ENCODE results near the gene CD207. TPM values are rescaled to one million over a fixed set of nuclear protein-coding genes. Genes with fewer than 3 reads are reported as not detected.
A peak's percentile ranks its signal among the peaks of the same experiment; 100 is the strongest.

CD207 gene
- total RNA-seq, 1 donor from 2014 or later: 0.96 TPM

DNA sequence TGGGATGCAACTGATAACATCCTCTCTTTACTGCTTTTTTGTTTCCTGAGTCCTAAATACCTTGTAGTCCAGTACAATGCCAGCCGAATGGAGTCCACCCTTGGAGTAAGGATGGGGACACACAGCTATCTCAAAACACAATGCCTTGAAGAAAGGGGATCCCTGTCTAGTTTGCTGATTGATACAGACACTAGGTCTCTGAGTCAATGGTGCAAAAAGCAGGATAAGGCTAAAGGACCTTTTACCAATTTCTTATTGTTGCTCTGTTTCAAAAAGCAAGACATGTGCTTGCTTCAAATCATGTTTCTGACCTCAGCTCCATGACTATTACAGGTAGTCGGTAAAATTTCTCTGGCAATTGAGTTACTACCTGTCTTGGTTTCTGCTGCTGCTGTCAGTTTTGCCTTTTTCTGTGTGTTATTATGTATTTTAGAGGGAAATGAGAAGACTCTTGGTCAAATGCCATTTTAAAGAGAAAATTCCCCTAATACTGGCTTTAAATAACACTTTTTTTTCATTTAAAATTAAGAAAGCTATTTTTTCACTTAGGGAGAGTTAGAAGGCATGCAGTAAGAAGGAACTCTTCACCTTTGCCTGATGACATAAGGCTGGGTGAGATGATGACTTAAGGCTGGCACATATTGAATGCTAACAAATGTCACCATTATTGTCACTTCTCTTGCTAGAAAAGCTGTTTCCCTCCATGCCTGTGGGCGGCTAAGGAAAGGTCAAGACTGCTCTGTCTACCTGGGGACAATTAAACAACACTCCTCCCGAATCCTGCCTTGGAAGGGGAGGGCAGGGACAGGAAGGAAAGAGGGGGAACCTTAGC is 40.2 kb downstream of the CD207 start:
- no peak for DNase-seq (ENCODE audit: low spot score)

DNA sequence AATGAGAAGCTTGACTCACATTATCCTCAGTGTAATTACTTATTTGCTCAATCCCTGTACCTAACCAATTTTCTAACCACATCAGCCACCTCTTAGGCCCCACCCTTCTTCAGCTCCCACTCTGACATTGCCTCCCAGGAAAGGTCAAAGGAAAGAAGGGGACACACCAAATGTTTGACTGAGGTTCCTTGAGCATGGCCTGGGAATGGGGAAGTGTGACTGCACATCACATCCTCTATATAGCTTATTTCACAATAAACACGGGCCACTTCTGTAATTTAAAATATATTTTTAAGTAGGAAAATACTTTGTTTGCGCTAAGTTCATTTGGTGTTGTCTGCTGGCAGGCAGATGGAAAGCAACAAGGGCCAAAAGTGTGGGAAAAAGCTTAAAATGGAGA is 42.2 kb downstream of the CD207 start:
- no peak for DNase-seq (ENCODE audit: low spot score)

DNA sequence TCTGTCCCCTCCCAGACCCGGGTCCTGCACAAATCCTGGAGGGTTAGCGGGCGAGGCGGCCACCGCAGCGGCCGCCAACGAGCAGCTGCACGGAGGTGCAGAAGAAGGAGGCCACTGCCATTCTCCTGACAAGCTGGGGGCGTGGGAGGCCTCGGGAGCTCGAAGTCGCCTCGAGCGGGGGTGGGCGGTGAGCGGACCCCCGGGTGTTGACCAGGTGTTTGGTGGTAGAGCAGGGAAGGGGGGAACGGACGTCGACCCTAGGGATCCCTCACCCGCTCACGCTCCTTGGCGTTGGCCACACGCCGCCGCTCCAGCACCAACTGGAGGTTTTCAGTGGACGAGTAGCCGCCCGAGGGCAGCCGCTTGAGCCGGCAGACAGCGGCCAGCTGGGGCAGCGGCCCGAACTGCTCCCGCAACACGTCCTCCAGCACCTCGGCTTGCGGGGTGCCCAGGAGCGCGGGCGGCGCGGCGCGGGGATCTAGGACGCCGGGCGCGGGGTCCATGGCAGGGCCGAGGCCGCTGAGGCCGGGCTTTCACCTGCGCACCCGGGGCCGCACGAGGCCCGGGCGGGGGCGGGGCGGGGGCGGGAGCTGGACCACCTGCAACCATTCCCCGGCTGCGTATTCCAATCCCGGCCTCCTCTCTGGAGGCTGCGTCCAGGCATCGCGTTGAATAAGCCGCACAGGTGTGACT is 45.3 kb downstream of the CD207 start, which contains the start of gene FIGLA:
FIGLA (minus strand) TSS at position 508 of the 693 bp plus-strand sequence; CDS start at position 503, 5 bp downstream.
- no peak for DNase-seq (ENCODE audit: low spot score)

DNA sequence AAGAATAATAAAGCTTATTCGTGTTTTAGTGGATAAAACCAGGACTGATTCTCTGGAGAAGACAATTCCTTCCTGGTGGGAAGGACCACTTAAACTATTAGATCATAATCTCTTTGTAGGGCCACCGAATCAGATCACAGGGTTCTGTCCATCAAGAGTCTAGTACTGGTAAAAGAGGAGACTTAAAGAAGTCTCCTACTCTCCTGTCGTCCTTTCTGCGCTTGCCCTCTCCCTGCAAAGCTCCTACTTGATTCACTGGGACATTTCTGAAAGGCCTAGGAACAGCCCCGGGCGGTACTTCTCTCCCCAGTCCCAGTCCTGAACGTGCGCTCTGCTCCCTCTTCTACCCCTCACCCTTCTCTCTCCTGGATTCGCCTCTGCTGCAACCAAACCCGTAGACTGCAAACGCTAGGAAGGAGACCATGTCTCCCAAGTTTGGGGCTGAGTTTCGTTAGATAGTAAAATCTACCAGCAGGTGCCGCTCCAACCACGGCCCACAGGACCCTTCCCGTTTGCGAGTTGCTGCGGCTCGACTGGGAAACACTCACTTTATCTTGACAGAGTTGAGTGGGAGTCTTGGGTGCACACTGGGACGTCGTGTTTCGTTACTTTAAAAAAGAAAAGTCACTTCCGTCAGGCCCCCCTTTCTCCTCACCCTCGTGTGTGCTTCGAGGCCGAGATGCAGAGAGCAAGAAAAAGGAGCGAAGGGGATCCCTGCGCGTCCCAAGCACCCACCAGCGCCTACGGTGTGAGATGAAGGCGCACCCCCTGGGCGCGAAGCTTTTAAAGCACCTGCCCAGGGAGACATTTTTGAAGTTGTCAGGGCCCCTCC is 46.1 kb downstream of the CD207 start:
- peak; percentile 76 for DNase-seq (ENCODE audit: low spot score)

DNA sequence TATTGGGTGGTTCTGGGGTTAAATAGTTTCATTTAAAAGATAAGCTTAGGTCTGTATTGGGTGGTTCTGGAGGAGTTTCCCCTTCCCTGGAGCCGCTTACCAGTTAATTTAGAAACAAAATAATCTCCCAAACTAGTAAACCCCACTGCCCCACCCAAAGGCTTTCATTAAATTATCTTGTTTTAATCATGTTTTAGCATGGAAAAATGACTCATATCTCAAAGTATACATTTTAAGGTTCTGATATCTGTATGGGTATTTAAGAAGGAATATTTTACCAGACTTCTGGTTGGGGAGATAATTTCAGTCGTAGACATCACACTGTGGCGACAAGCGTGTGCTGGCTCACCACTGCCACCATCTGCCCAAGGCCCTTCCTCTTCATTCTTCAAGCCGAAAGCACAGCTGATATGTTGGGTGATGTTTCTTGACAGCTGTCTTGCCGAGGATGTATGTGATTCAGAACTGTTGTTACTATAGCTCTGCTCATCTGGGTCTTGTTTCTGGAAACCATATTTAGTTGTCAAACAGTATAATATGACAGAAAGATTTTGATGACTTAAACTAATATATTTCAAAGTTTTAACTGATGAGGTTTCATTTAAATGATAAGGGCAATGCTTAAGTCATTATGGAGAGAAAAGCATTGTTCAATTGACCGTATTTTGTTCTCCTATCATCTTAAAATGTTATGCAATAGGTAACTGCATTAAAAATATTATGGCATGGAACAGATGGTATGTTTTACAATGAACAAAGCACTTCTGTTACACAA is 50.3 kb downstream of the CD207 start:
- DNase-seq (ENCODE audit: low spot score): peak; percentile 73

DNA sequence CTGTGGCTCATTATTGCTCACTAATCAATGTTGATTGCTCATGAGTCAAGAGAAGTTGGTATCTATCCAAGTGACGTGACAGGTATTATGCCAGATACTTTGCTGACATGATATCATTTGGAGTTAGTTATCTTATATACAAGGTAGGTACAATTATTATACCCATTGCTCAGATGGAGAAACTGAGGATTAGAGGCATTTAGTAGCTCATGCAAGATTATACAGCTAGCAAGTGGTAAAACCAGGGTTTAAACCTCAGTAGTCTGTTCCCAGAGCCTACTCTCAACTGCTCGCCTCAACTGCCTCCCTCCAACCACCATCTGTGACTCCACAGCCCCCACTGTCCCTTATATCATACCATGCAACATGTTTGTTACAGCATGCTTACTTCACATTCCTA is 51.3 kb downstream of the CD207 start:
- DNase-seq (ENCODE audit: low spot score): no peak

Other genes starting within 250 kb of the CD207 start
- 3.4 TPM for gene ADD2, start 67.6 kb downstream of the CD207 start, total RNA-seq (ENCODE audit: insufficient read depth, low replicate concordance)
- not detected for gene FIGLA, start 45.2 kb downstream of the CD207 start, total RNA-seq (ENCODE audit: insufficient read depth, low replicate concordance)
- gene CLEC4F, start 15.2 kb downstream of the CD207 start, total RNA-seq (ENCODE audit: insufficient read depth, low replicate concordance): not detected
- 0.72 TPM for gene VAX2, start 64.8 kb upstream of the CD207 start, total RNA-seq (ENCODE audit: insufficient read depth, low replicate concordance)
- gene ATP6V1B1, start 100.1 kb upstream of the CD207 start, total RNA-seq (ENCODE audit: insufficient read depth, low replicate concordance): not detected
- gene ANKRD53, start 142.8 kb upstream of the CD207 start, total RNA-seq (ENCODE audit: insufficient read depth, low replicate concordance): not detected
- 27.4 TPM for gene TEX261, start 159.1 kb upstream of the CD207 start, total RNA-seq (ENCODE audit: insufficient read depth, low replicate concordance)
- 56.3 TPM for gene NAGK, start 232.8 kb upstream of the CD207 start, total RNA-seq (ENCODE audit: insufficient read depth, low replicate concordance)

Data from umbilical cord (tissue), 2 donors.